WTC11 (cell line): Measurements from ENCODE around the gene SNTB2. TPM values are rescaled to one million over a fixed set of nuclear protein-coding genes. Genes with fewer than 3 reads are reported as not detected.

Source experiments
- ATAC-seq: fragments of 200-7000 bp; cut with Tn5 transposase; 2 replicates; pipeline ENCODE4 v1.10.0; 2021; ENCODE audit warnings: mild to moderate bottlenecking, moderate library complexity
- CTCF ChIA-PET: fragments of 300-600 bp; sonication (Branson Sonifier 250); formaldehyde crosslinking; loops from one replicate; lab custom pipeline; 2021; ENCODE audit warnings: antibody characterized with exemption; lab: Charles Lee
- POLR2A ChIA-PET: fragments of 350-600 bp; sonication (Branson Sonifier 250); formaldehyde crosslinking; loops from one replicate; lab custom pipeline; 2021; ENCODE audit warnings: antibody characterized with exemption; lab: Charles Lee
- DNase-seq: peaks from one replicate; pipeline ENCODE4 v3.0.0; 2021; ENCODE audit warnings: low spot score
- H3K27ac Mint-ChIP-seq: 2 replicates; pipeline ENCODE4 v1.8.0; 2021; ENCODE audit warnings: mixed read lengths
- H3K27me3 Mint-ChIP-seq: 2 replicates; pipeline ENCODE4 v1.8.0; 2021; ENCODE audit warnings: low read depth, mild to moderate bottlenecking, moderate library complexity, mixed read lengths
- H3K36me3 Mint-ChIP-seq: 2 replicates; pipeline ENCODE4 v1.8.0; 2021; ENCODE audit warnings: mixed read lengths
- H3K4me1 Mint-ChIP-seq: 2 replicates; pipeline ENCODE4 v1.8.0; 2022; ENCODE audit warnings: mixed read lengths
- H3K4me3 Mint-ChIP-seq: 2 replicates; pipeline ENCODE4 v1.8.0; 2021; ENCODE audit warnings: mild to moderate bottlenecking, moderate library complexity, mixed read lengths
- H3K9me3 Mint-ChIP-seq: 2 replicates; pipeline ENCODE4 v1.8.0; 2021; ENCODE audit warnings: mixed read lengths
- ARID4B ChIP-seq: sonication (generic); formaldehyde crosslinking; IDR thresholded peaks from 2 replicates; pipeline ENCODE4 v1.8.0; 2023; ENCODE audit warnings: missing genetic modification reagents, mild to moderate bottlenecking, borderline replicate concordance
- ATF6 ChIP-seq: sonication (generic); formaldehyde crosslinking; IDR thresholded peaks from 2 replicates; pipeline ENCODE4 v1.8.1; 2023; ENCODE audit warnings: mild to moderate bottlenecking, missing genetic modification reagents
- FOXP1 ChIP-seq: sonication (generic); formaldehyde crosslinking; IDR thresholded peaks from 2 replicates; pipeline ENCODE4 v1.8.0; 2022; ENCODE audit warnings: missing genetic modification reagents, mild to moderate bottlenecking, moderate library complexity, borderline replicate concordance
- GRHL2 ChIP-seq: fragments of 250-450 bp; sonication (Bioruptor Pico); IDR thresholded peaks from 2 replicates; pipeline ENCODE4 v1.8.0; 2022; ENCODE audit warnings: mild to moderate bottlenecking, moderate library complexity; ENCODE audit not compliant: insufficient replicate concordance, severe bottlenecking
- IRF2 ChIP-seq: sonication (generic); formaldehyde crosslinking; IDR thresholded peaks from 2 replicates; pipeline ENCODE4 v1.8.0; 2022; ENCODE audit warnings: low read depth, missing genetic modification reagents, borderline replicate concordance
- JAZF1 ChIP-seq: fragments of 250-450 bp; sonication (Bioruptor Pico); IDR thresholded peaks from 2 replicates; pipeline ENCODE4 v1.9.0; 2021; ENCODE audit warnings: moderate library complexity, mild to moderate bottlenecking, inconsistent platforms
- NR2C2 ChIP-seq: sonication (generic); formaldehyde crosslinking; IDR thresholded peaks from 2 replicates; pipeline ENCODE4 v1.8.0; 2022; ENCODE audit warnings: mild to moderate bottlenecking, missing genetic modification reagents
- OVOL2 ChIP-seq: fragments of 250-450 bp; sonication (Bioruptor Pico); IDR thresholded peaks from 2 replicates; pipeline ENCODE4 v1.9.0; 2021; ENCODE audit warnings: mild to moderate bottlenecking, borderline replicate concordance
- SP1 ChIP-seq: sonication (generic); formaldehyde crosslinking; conservative IDR thresholded peaks from 2 replicates; pipeline ENCODE4 v1.8.1; 2022; ENCODE audit warnings: missing genetic modification reagents
- STAT6 ChIP-seq: sonication (generic); formaldehyde crosslinking; conservative IDR thresholded peaks from 2 replicates; pipeline ENCODE4 v1.8.1; 2023; ENCODE audit warnings: mild to moderate bottlenecking, low read depth, missing genetic modification reagents, moderate library complexity
- ZNF121 ChIP-seq: sonication (generic); formaldehyde crosslinking; IDR thresholded peaks from 2 replicates; pipeline ENCODE4 v1.8.0; 2023; ENCODE audit warnings: missing genetic modification reagents
- ZNF671 ChIP-seq: fragments of 250-450 bp; sonication (Bioruptor Pico); IDR thresholded peaks from 2 replicates; pipeline ENCODE4 v1.8.0; 2021; ENCODE audit warnings: mild to moderate bottlenecking
- total RNA-seq: library from RNA; stranded (reverse); gene quantifications from 3 replicates; pipeline ENCODE4 v1.2.3, GENCODE V29; 2021
- TF ChIP-seq, protein P1 (sequence below): sonication (generic); formaldehyde crosslinking; IDR thresholded peaks from 2 replicates; pipeline ENCODE4 v1.8.1; 2023; ENCODE audit warnings: mild to moderate bottlenecking, missing genetic modification reagents, borderline replicate concordance
- TF ChIP-seq, protein P2 (sequence below): fragments of 250-450 bp; sonication (Bioruptor Pico); conservative IDR thresholded peaks from 2 replicates; pipeline ENCODE4 v1.9.0; 2021; ENCODE audit warnings: mild to moderate bottlenecking

The SNTB2 gene
- total RNA-seq, 1 experiment from 2014 or later = 23.7 TPM

DNA sequence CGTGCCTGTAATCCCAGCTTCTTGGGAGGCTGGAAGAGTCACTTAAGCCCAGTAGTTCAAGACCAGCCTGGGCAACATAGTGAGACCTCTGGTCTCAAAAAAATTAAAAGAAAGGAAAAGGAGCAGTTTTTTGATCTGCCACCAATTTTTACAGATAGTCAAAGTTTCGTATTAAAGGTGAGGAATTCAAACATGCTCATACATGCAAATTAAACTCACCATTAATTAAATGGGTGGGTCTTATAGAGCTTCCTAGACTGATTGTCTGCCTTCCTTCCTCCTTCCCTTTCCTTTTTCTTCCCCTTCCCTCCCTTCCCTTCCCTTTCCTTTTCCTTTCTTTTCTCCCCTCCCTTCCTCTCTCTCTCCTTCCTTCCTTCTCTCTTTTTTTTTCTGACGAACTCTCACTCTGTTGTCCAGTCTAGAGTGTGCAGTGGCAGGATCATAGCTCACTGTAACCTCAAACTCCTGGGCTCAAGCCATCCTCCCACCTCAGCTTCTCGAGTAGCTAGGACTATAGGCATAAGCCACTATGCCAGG lies 87.8 kb downstream of the SNTB2 start (continued):
- TF ChIP-seq, protein P1, sequence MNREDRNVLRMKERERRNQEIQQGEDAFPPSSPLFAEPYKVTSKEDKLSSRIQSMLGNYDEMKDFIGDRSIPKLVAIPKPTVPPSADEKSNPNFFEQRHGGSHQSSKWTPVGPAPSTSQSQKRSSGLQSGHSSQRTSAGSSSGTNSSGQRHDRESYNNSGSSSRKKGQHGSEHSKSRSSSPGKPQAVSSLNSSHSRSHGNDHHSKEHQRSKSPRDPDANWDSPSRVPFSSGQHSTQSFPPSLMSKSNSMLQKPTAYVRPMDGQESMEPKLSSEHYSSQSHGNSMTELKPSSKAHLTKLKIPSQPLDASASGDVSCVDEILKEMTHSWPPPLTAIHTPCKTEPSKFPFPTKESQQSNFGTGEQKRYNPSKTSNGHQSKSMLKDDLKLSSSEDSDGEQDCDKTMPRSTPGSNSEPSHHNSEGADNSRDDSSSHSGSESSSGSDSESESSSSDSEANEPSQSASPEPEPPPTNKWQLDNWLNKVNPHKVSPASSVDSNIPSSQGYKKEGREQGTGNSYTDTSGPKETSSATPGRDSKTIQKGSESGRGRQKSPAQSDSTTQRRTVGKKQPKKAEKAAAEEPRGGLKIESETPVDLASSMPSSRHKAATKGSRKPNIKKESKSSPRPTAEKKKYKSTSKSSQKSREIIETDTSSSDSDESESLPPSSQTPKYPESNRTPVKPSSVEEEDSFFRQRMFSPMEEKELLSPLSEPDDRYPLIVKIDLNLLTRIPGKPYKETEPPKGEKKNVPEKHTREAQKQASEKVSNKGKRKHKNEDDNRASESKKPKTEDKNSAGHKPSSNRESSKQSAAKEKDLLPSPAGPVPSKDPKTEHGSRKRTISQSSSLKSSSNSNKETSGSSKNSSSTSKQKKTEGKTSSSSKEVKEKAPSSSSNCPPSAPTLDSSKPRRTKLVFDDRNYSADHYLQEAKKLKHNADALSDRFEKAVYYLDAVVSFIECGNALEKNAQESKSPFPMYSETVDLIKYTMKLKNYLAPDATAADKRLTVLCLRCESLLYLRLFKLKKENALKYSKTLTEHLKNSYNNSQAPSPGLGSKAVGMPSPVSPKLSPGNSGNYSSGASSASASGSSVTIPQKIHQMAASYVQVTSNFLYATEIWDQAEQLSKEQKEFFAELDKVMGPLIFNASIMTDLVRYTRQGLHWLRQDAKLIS (CRISPR knock-in tag) = no peak

DNA sequence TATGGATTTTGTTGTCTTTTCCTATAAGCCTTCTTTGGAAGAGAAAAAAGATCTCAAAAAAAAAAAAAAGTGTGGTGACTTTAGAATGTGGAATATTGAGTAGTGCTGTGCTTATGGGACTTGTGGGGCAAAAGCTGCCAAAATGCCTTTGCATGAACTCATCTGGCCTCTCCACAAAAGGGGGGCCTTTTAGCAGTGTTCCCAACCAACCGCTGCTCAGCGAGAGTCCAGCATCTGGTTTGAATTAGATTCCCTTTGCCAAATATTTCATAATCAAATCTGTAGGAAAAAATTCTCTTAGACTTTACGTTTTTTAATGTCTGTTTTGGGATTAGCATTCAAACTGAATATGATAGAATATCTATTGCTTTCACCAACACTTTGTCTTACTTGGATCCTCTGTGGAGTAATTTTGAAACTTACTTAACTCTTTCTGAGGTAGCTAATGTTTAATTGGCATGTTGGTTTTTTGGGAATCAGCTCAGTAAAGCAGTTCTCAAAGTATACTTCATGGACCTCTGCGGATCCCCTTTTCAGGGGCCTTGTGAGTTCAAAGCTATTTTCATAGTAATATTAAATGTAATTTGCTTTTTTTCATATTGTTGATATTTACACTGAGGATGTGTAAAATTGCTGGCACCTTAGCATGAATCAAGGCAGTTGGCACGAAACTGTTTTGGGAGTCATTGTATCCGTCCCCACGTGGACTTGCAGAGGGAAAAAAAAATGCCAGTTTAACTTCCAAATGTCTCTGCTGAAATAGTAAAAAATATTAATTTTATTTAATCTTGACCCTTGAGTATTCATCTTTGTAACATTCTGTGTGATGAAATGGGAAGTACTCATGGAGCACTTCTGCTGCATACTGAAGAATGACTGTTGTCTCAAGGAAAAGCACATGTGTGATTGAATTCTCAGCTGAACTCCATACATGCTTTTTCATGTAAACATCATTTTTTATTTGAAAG lies 89.5 kb downstream of the SNTB2 start:
- Mint-ChIP-seq H3K27me3 (no peaks in the 10 kb centered on the region), H3K9me3 (0 out of 2 replicates have a peak, but pooled peaks cover 3% of the 10 kb centered on the region), H3K36me3 (peaks cover 14% of the 10 kb centered on the region), H3K4me3 (no peak overlapping the region), H3K4me1 (no peaks in the 10 kb centered on the region), H3K27ac (no peak overlapping the region)
- ChIA-PET CTCF (no interaction called here), POLR2A (no interaction called here)
- DNase-seq (no peak), ATAC-seq (no peak)
- TF ChIP-seq IRF2 (CRISPR knock-in tag) (no peak), ZNF121 (CRISPR knock-in tag) (no peak), NR2C2 (no peak), SP1 (no peak), FOXP1 (CRISPR knock-in tag) (no peak), GRHL2 (CRISPR knock-in tag) (no peak), OVOL2 (no peak), ARID4B (no peak), ATF6 (CRISPR knock-in tag) (no peak), ZNF671 (CRISPR knock-in tag) (no peak), STAT6 (CRISPR knock-in tag) (no peak), JAZF1 (no peak)
- TF ChIP-seq, protein P2, sequence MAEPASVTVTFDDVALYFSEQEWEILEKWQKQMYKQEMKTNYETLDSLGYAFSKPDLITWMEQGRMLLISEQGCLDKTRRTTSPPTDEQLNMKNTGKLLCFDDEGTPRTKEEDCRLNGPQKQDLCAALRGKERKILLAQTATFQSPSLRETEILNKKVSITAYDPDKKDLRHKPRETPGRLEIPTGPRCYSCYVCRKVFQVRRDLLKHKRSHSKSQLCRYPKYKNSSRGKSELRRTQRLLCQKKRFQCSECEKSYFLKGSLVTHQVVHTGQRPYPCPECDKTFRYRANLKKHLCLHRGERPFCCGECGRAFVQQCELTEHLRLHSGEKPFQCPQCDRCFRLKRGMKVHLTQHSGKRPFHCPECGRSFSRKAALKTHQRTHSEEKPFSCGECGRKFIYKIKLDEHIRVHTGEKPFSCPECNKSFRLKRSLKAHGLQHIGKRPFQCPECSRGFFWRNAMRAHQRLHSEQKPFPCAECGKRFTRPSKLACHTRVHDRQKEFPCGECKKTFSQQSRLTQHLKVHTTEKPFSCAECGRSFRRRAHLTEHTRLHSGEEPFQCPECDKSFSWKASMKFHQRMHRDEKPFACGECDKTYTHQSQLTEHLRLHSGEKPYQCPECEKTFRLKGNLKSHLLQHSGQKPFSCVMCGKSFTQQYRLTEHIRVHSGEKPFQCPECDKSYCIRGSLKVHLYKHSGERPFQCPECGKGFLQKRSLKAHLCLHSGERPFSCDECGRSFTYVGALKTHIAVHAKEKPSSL (CRISPR knock-in tag) = no peak
